ENCODE measurements around the gene SENP7.
A peak's percentile ranks its signal among the peaks of the same experiment; 100 is the strongest.

SENP7 gene

GRCh38 chr3:101383656-101384055 lies 129.4 kb downstream of the SENP7 start:
- H3K27ac ChIP-seq (ENCODE audit: low read depth, low read length), result no peak overlapping the region
- H3K36me3 ChIP-seq (ENCODE audit: control insufficient read depth, insufficient read depth, low read length), result no peaks in the 10 kb centered on the region
- H3K4me3 ChIP-seq (ENCODE audit: low read depth, low read length), result no peak overlapping the region
- no peaks in the 10 kb centered on the region for H3K27me3 ChIP-seq (ENCODE audit: control insufficient read depth, insufficient read depth, low read length)
- no peak overlapping the region for H3K9ac ChIP-seq (ENCODE audit: low read length)
- peaks cover 5% of the 10 kb centered on the region for H3K9me3 ChIP-seq (ENCODE audit: control insufficient read depth, insufficient read depth, low read depth, low read length)
- H3K4me1 ChIP-seq (ENCODE audit: control insufficient read depth, insufficient read depth, low read length), result peaks cover 9% of the 10 kb centered on the region

- H3K27me3 ChIP-seq (ENCODE audit: control insufficient read depth, insufficient read depth, low read length), result no peaks in the 10 kb centered on the region
- no peak overlapping the region for H3K4me3 ChIP-seq (ENCODE audit: low read depth, low read length)
- H3K4me1 ChIP-seq (ENCODE audit: control insufficient read depth, insufficient read depth, low read length), result peaks cover 9% of the 10 kb centered on the region
- no peaks in the 10 kb centered on the region for H3K36me3 ChIP-seq (ENCODE audit: control insufficient read depth, insufficient read depth, low read length)
- H3K27ac ChIP-seq (ENCODE audit: low read depth, low read length), result no peak overlapping the region
- no peak overlapping the region for H3K9ac ChIP-seq (ENCODE audit: low read length)
- H3K9me3 ChIP-seq (ENCODE audit: control insufficient read depth, insufficient read depth, low read depth, low read length), result peaks cover 5% of the 10 kb centered on the region
Observed at GRCh38 chr3:101383156-101383575, 129.8 kb downstream of the SENP7 start.

GRCh38 chr3:101381809-101382208 lies 131.2 kb downstream of the SENP7 start:
- H3K4me1 ChIP-seq (ENCODE audit: control insufficient read depth, insufficient read depth, low read length), result peaks cover 9% of the 10 kb centered on the region
- H3K9ac ChIP-seq (ENCODE audit: low read length), result no peak overlapping the region
- H3K27me3 ChIP-seq (ENCODE audit: control insufficient read depth, insufficient read depth, low read length), result no peaks in the 10 kb centered on the region
- H3K36me3 ChIP-seq (ENCODE audit: control insufficient read depth, insufficient read depth, low read length), result no peaks in the 10 kb centered on the region
- H3K9me3 ChIP-seq (ENCODE audit: control insufficient read depth, insufficient read depth, low read depth, low read length), result peaks cover 5% of the 10 kb centered on the region
- H3K27ac ChIP-seq (ENCODE audit: low read depth, low read length), result no peak overlapping the region
- H3K4me3 ChIP-seq (ENCODE audit: low read depth, low read length), result no peak overlapping the region

- no peaks in the 10 kb centered on the region for H3K27me3 ChIP-seq (ENCODE audit: control insufficient read depth, insufficient read depth, low read length)
- peaks cover 9% of the 10 kb centered on the region for H3K4me1 ChIP-seq (ENCODE audit: control insufficient read depth, insufficient read depth, low read length)
- H3K36me3 ChIP-seq (ENCODE audit: control insufficient read depth, insufficient read depth, low read length), result no peaks in the 10 kb centered on the region
- H3K9ac ChIP-seq (ENCODE audit: low read length), result no peak overlapping the region
- H3K4me3 ChIP-seq (ENCODE audit: low read depth, low read length), result no peak overlapping the region
- H3K27ac ChIP-seq (ENCODE audit: low read depth, low read length), result no peak overlapping the region
- peaks cover 5% of the 10 kb centered on the region for H3K9me3 ChIP-seq (ENCODE audit: control insufficient read depth, insufficient read depth, low read depth, low read length)
Observed at GRCh38 chr3:101379658-101380376, 133.2 kb downstream of the SENP7 start.

GRCh38 chr3:101377796-101378195 lies 135.2 kb downstream of the SENP7 start:
- no peak overlapping the region for H3K4me3 ChIP-seq (ENCODE audit: low read depth, low read length)
- H3K4me1 ChIP-seq (ENCODE audit: control insufficient read depth, insufficient read depth, low read length), result no peaks in the 10 kb centered on the region
- H3K36me3 ChIP-seq (ENCODE audit: control insufficient read depth, insufficient read depth, low read length), result no peaks in the 10 kb centered on the region
- H3K27me3 ChIP-seq (ENCODE audit: control insufficient read depth, insufficient read depth, low read length), result no peaks in the 10 kb centered on the region
- no peak overlapping the region for H3K9ac ChIP-seq (ENCODE audit: low read length)
- peaks cover 5% of the 10 kb centered on the region; the same call in 1 of the 2 replicates for H3K9me3 ChIP-seq (ENCODE audit: control insufficient read depth, insufficient read depth, low read depth, low read length)
- peak overlapping the region; percentile 47; the same call in 1 of the 2 replicates for H3K27ac ChIP-seq (ENCODE audit: low read depth, low read length)

- Histone ChIP-seq H3K9me3 (ENCODE audit: control insufficient read depth, insufficient read depth, low read depth, low read length) (peaks cover 5% of the 10 kb centered on the region; the same call in 1 of the 2 replicates), H3K27me3 (ENCODE audit: control insufficient read depth, insufficient read depth, low read length) (no peaks in the 10 kb centered on the region), H3K36me3 (ENCODE audit: control insufficient read depth, insufficient read depth, low read length) (no peaks in the 10 kb centered on the region), H3K9ac (ENCODE audit: low read length) (no peak overlapping the region), H3K27ac (ENCODE audit: low read depth, low read length) (no peak overlapping the region), H3K4me1 (ENCODE audit: control insufficient read depth, insufficient read depth, low read length) (no peaks in the 10 kb centered on the region), H3K4me3 (ENCODE audit: low read depth, low read length) (no peak overlapping the region)
Observed at GRCh38 chr3:101377209-101377608, 135.8 kb downstream of the SENP7 start.

- Histone ChIP-seq H3K36me3 (ENCODE audit: control insufficient read depth, insufficient read depth, low read length) (no peaks in the 10 kb centered on the region), H3K27me3 (ENCODE audit: control insufficient read depth, insufficient read depth, low read length) (no peaks in the 10 kb centered on the region), H3K9me3 (ENCODE audit: control insufficient read depth, insufficient read depth, low read depth, low read length) (peaks cover 5% of the 10 kb centered on the region; the same call in 1 of the 2 replicates), H3K4me1 (ENCODE audit: control insufficient read depth, insufficient read depth, low read length) (no peaks in the 10 kb centered on the region), H3K9ac (ENCODE audit: low read length) (no peak overlapping the region), H3K4me3 (ENCODE audit: low read depth, low read length) (no peak overlapping the region), H3K27ac (ENCODE audit: low read depth, low read length) (no peak overlapping the region)
Observed at GRCh38 chr3:101375586-101375985, 137.4 kb downstream of the SENP7 start.

- H3K4me1 ChIP-seq (ENCODE audit: control insufficient read depth, insufficient read depth, low read length), result no peaks in the 10 kb centered on the region
Observed at GRCh38 chr3:101362406-101362805, 150.6 kb downstream of the SENP7 start.

GRCh38 chr3:101351829-101352228 lies 161.2 kb downstream of the SENP7 start:
- H3K36me3 ChIP-seq (ENCODE audit: control insufficient read depth, insufficient read depth, low read length), result no peaks in the 10 kb centered on the region
- no peak overlapping the region for H3K27ac ChIP-seq (ENCODE audit: low read depth, low read length)
- no peaks in the 10 kb centered on the region for H3K27me3 ChIP-seq (ENCODE audit: control insufficient read depth, insufficient read depth, low read length)
- H3K9me3 ChIP-seq (ENCODE audit: control insufficient read depth, insufficient read depth, low read depth, low read length), result no peaks in the 10 kb centered on the region
- no peaks in the 10 kb centered on the region for H3K4me1 ChIP-seq (ENCODE audit: control insufficient read depth, insufficient read depth, low read length)
- no peak overlapping the region for H3K9ac ChIP-seq (ENCODE audit: low read length)
- H3K4me3 ChIP-seq (ENCODE audit: low read depth, low read length), result no peak overlapping the region

More at GRCh38 chr3:101362406-101362805, 150.6 kb downstream of the SENP7 start:
- Histone ChIP-seq H3K9me3 (ENCODE audit: control insufficient read depth, insufficient read depth, low read depth, low read length) (no peaks in the 10 kb centered on the region), H3K27ac (ENCODE audit: low read depth, low read length) (no peak overlapping the region), H3K9ac (ENCODE audit: low read length) (no peak overlapping the region), H3K4me3 (ENCODE audit: low read depth, low read length) (no peak overlapping the region), H3K27me3 (ENCODE audit: control insufficient read depth, insufficient read depth, low read length) (no peaks in the 10 kb centered on the region), H3K36me3 (ENCODE audit: control insufficient read depth, insufficient read depth, low read length) (no peaks in the 10 kb centered on the region)

- H3K4me1 ChIP-seq (ENCODE audit: control insufficient read depth, insufficient read depth, low read length), result no peaks in the 10 kb centered on the region
- H3K9ac ChIP-seq (ENCODE audit: low read length), result no peak overlapping the region
- H3K4me3 ChIP-seq (ENCODE audit: low read depth, low read length), result no peak overlapping the region
- H3K9me3 ChIP-seq (ENCODE audit: control insufficient read depth, insufficient read depth, low read depth, low read length), result no peaks in the 10 kb centered on the region
- H3K27ac ChIP-seq (ENCODE audit: low read depth, low read length), result no peak overlapping the region
- no peaks in the 10 kb centered on the region; the same call in 1 of the 2 replicates for H3K36me3 ChIP-seq (ENCODE audit: control insufficient read depth, insufficient read depth, low read length)
- H3K27me3 ChIP-seq (ENCODE audit: control insufficient read depth, insufficient read depth, low read length), result no peaks in the 10 kb centered on the region
Observed at GRCh38 chr3:101340591-101340990, 172.4 kb downstream of the SENP7 start.

- H3K4me3 ChIP-seq (ENCODE audit: low read depth, low read length), result no peak overlapping the region
Observed at GRCh38 chr3:101333883-101334282, 179.1 kb downstream of the SENP7 start.

More at GRCh38 chr3:101333883-101334282, 179.1 kb downstream of the SENP7 start:
- H3K36me3 ChIP-seq (ENCODE audit: control insufficient read depth, insufficient read depth, low read length), result no peaks in the 10 kb centered on the region; the same call in 1 of the 2 replicates
- H3K9ac ChIP-seq (ENCODE audit: low read length), result no peak overlapping the region
- no peaks in the 10 kb centered on the region for H3K9me3 ChIP-seq (ENCODE audit: control insufficient read depth, insufficient read depth, low read depth, low read length)
- no peak overlapping the region for H3K27ac ChIP-seq (ENCODE audit: low read depth, low read length)
- no peaks in the 10 kb centered on the region for H3K27me3 ChIP-seq (ENCODE audit: control insufficient read depth, insufficient read depth, low read length)
- H3K4me1 ChIP-seq (ENCODE audit: control insufficient read depth, insufficient read depth, low read length), result no peaks in the 10 kb centered on the region
